ENCODE measurements around the gene PLB1.

DNA sequence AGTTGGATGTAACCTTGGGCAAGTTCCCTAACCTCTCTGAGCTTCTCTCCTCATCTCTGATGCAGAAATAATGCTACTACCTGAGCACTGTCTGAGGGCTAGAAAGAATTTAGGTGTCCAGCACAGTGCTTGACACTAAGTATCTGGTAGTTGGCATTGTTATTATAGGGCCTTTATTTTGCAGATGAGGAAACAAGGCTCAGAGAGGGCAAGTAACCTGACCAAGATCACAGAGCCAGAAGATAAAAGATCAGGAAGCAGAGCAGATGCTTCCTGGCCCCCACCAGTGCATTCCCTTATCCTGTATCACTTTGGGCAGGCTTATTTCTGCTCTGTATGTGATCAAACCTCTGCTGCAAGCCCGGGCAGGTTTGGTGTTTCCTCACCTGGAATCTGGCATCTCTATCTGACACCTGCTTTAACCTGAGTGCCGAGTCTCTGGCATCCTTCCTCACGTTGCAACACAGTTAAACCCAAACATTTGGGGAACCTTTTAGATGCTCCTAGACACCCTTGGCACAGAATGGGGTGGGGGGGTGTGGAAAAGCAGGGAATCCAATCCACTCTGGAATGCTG, 69.9 kb downstream of the PLB1 start:
- TF ChIP-seq, protein P1, sequence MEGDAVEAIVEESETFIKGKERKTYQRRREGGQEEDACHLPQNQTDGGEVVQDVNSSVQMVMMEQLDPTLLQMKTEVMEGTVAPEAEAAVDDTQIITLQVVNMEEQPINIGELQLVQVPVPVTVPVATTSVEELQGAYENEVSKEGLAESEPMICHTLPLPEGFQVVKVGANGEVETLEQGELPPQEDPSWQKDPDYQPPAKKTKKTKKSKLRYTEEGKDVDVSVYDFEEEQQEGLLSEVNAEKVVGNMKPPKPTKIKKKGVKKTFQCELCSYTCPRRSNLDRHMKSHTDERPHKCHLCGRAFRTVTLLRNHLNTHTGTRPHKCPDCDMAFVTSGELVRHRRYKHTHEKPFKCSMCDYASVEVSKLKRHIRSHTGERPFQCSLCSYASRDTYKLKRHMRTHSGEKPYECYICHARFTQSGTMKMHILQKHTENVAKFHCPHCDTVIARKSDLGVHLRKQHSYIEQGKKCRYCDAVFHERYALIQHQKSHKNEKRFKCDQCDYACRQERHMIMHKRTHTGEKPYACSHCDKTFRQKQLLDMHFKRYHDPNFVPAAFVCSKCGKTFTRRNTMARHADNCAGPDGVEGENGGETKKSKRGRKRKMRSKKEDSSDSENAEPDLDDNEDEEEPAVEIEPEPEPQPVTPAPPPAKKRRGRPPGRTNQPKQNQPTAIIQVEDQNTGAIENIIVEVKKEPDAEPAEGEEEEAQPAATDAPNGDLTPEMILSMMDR (IDR thresholded peaks at IDR 0.05): no peak
- no peak for TF ChIP-seq EZH2 (IDR thresholded peaks at IDR 0.05; ENCODE audit: borderline replicate concordance, insufficient read depth, low read depth, low read length, poor library complexity, severe bottlenecking)
